Esophagus muscularis mucosa (tissue), 4 donors: ENCODE data around the gene MSI2. TPM values are rescaled to one million over a fixed set of nuclear protein-coding genes. Genes with fewer than 3 reads are reported as not detected.

Source experiments
- DNase-seq: peaks from one replicate; pipeline ENCODE4 v3.0.0-alpha.2; 2017; ENCODE audit errors: extremely low spot score
- H3K27ac ChIP-seq, 4 donors: fragments of 200-600 bp; sonication (generic); replicated peaks in 1 of 4; 1 replicate in 3 of 4; 2 replicates in 1 of 4; pipeline ENCODE4 v1.5.1; 2016 to 2019; ENCODE audit warnings: mild to moderate bottlenecking in 1 of 4
- H3K27me3 ChIP-seq, 4 donors: fragments of 200-600 bp; sonication (generic); one replicate each; pipeline versions ENCODE4 v1.5.1 to v1.6.0; 2016 to 2019
- H3K36me3 ChIP-seq, 4 donors: fragments of 200-600 bp; sonication (generic); one replicate each; pipeline ENCODE4 v1.5.1; 2016 to 2019
- H3K4me1 ChIP-seq, 4 donors: fragments of 200-600 bp; sonication (generic); one replicate each; pipeline ENCODE4 v1.5.1; 2016 to 2019
- H3K4me3 ChIP-seq, 4 donors: fragments of 200-600 bp; sonication (generic); 1 replicate in 2 of 4; 2 replicates in 2 of 4; pipeline ENCODE4 v1.5.1; 2016 to 2019; ENCODE audit warnings: mild to moderate bottlenecking in 4 of 4, moderate library complexity in 1 of 4
- H3K9me3 ChIP-seq, 4 donors: fragments of 200-600 bp; sonication (generic); 1 replicate in 3 of 4; 2 replicates in 1 of 4; pipeline ENCODE4 v1.5.1; 2016 to 2019
- CTCF ChIP-seq, 3 experiments: fragments of 200-600 bp in 2 of 3; fragments of 450-650 bp in 1 of 3; sonication (generic) in 2 of 3; IDR thresholded peaks; one replicate each; pipeline ENCODE4 v1.5.1; 2017 to 2019; ENCODE audit warnings: antibody characterized with exemption in 3 of 3, mild to moderate bottlenecking in 2 of 3, moderate library complexity in 1 of 3
- EP300 ChIP-seq: sonication (generic); formaldehyde crosslinking; IDR thresholded peaks from one replicate; pipeline ENCODE4 v1.6.1; 2017; ENCODE audit warnings: antibody characterized with exemption
- POLR2A ChIP-seq: fragments of 450-650 bp; IDR thresholded peaks from one replicate; pipeline ENCODE4 v1.6.1; 2017; ENCODE audit warnings: antibody characterized with exemption, moderate library complexity, mild to moderate bottlenecking, low read depth
- POLR2AphosphoS5 ChIP-seq, 2 donors: sonication (generic); formaldehyde crosslinking; IDR thresholded peaks; one replicate each; pipeline ENCODE4 v1.6.1; 2017; ENCODE audit warnings: antibody characterized with exemption in 2 of 2
- WGBS: methylation state at CpG from one replicate; pipeline ENCODE4 v1.1.5; 2018; 5-methylcytosine and 5-hydroxymethylcytosine counted together
- intact Hi-C: fragments of 100-400 bp; cut with DNase I; formaldehyde crosslinking; loops from one replicate; pipeline ENCODE4 v1.15.1; 2023
- total RNA-seq, 4 donors: library from RNA; depleted of rRNA; stranded (reverse); fragments of >200 nt; gene quantifications; one replicate each; pipeline versions ENCODE4 v1.1.0 to v1.2.1, GENCODE V29; 2016

MSI2 gene
- total RNA-seq, 4 donors from 2014 or later, result 28.8 to 39.0 (median 29.6) TPM

GRCh38 chr17:57340160-57340981, 84.0 kb downstream of the MSI2 start:
- H3K9me3 ChIP-seq, result no peaks in the 10 kb centered on the region
- no peaks in the 10 kb centered on the region for H3K27me3 ChIP-seq
- no peak overlapping the region for H3K27ac ChIP-seq
- H3K4me3 ChIP-seq, result no peak overlapping the region
- DNase-seq, result no peak
- intact Hi-C loops, result no loop called here
- H3K36me3 ChIP-seq, result no peaks in the 10 kb centered on the region
- peaks cover 5 to 15% (median 8%) of the 10 kb centered on the region in 4 donors for H3K4me1 ChIP-seq
- WGBS, result 93% methylated on average over 7 of the region's 8 CpGs
- TF ChIP-seq POLR2A (no peak), POLR2AphosphoS5 (IDR thresholded peaks at IDR 0.05) (no peak), CTCF (IDR thresholded peaks at IDR 0.05) (no peak), EP300 (no peak)

GRCh38 chr17:57341611-57342540, 85.6 kb downstream of the MSI2 start:
- no peak overlapping the region for H3K4me3 ChIP-seq
- no peaks in the 10 kb centered on the region for H3K36me3 ChIP-seq
- TF ChIP-seq POLR2A (no peak), POLR2AphosphoS5 (IDR thresholded peaks at IDR 0.05) (no peak), EP300 (no peak), CTCF (IDR thresholded peaks at IDR 0.05) (no peak)
- intact Hi-C loops, result no loop called here
- no peak for DNase-seq
- H3K27me3 ChIP-seq, result no peaks in the 10 kb centered on the region
- H3K4me1 ChIP-seq, result peaks cover 5 to 15% (median 8%) of the 10 kb centered on the region in 4 donors
- no peaks in the 10 kb centered on the region for H3K9me3 ChIP-seq
- WGBS, result 89% methylated on average over 9 of the region's 9 CpGs
- no peak overlapping the region for H3K27ac ChIP-seq

- no peaks in the 10 kb centered on the region for H3K9me3 ChIP-seq
- H3K4me1 ChIP-seq, result peaks cover 5 to 15% (median 8%) of the 10 kb centered on the region in 4 donors
- intact Hi-C loops, result no loop called here
- H3K36me3 ChIP-seq, result peaks cover 0 to 6% (median 2%) of the 10 kb centered on the region in 4 donors
- no peak overlapping the region for H3K4me3 ChIP-seq
- no peak overlapping the region for H3K27ac ChIP-seq
- no peak for DNase-seq
- no peaks in the 10 kb centered on the region for H3K27me3 ChIP-seq
- TF ChIP-seq EP300 (no peak), POLR2A (no peak), CTCF (IDR thresholded peaks at IDR 0.05) (no peak)
- 92% methylated on average over 4 of the region's 4 CpGs for WGBS
These were observed 86.8 kb downstream of the MSI2 start for GRCh38 chr17:57342963-57343589.

GRCh38 chr17:57343717-57344116, 87.4 kb downstream of the MSI2 start:
- DNase-seq, result no peak
- intact Hi-C loops, result no loop called here
- H3K4me3 ChIP-seq, result no peak overlapping the region
- TF ChIP-seq EP300, result no peak
- peaks cover 0 to 6% (median 2%) of the 10 kb centered on the region in 4 donors for H3K36me3 ChIP-seq
- no peak overlapping the region for H3K27ac ChIP-seq
- no peaks in the 10 kb centered on the region for H3K9me3 ChIP-seq
- peaks cover 5 to 15% (median 8%) of the 10 kb centered on the region in 4 donors for H3K4me1 ChIP-seq
- 92% methylated on average over 5 of the region's 5 CpGs for WGBS
- no peaks in the 10 kb centered on the region for H3K27me3 ChIP-seq
